ENCODE results near the gene ENG. TPM values are rescaled to one million over a fixed set of nuclear protein-coding genes. Genes with fewer than 3 reads are reported as not detected.
A peak's percentile ranks its signal among the peaks of the same experiment; 100 is the strongest.

The ENG gene
- total and polyA plus RNA-seq, 2 experiments from 2014 or later, result 1.4 to 2.6 TPM

GRCh38 chr9:127844821-127845359 is 9.6 kb downstream of the ENG start:
- Histone ChIP-seq H3K36me3 (ENCODE audit: insufficient read depth) (no peaks in the 10 kb centered on the region), H3K79me2 (replicated peaks; ENCODE audit: insufficient read depth) (no peaks in the 10 kb centered on the region), H3K4me2 (peak overlapping the region; percentile 43; the same call in 1 of the 2 replicates), H3F3A (replicated peaks; ENCODE audit: low read depth) (no peaks in the 10 kb centered on the region), H2AFZ (peak overlapping the region; percentile 88), H3K9me2 (ENCODE audit: insufficient read depth) (no peaks in the 10 kb centered on the region), H3K4me3 (no peak overlapping the region), H3K27me3 (ENCODE audit: insufficient read depth) (no peaks in the 10 kb centered on the region), H3K4me1 (ENCODE audit: insufficient read depth) (no peaks in the 10 kb centered on the region; the same call in 1 of the 2 replicates), H4K20me1 (replicated peaks; ENCODE audit: insufficient read depth) (no peaks in the 10 kb centered on the region), H3K27ac (ENCODE audit: low read depth) (peak overlapping the region; percentile 87)
- TF ChIP-seq ZNF462 (CRISPR knock-in tag; IDR thresholded peaks at IDR 0.05) (no peak), EZH2phosphoT487 (IDR thresholded peaks at IDR 0.05; ENCODE audit: unreplicated experiment) (no peak), POLR2AphosphoS5 (IDR thresholded peaks at IDR 0.05; ENCODE audit: low read depth) (no peak), CREB1 (CRISPR knock-in tag; IDR thresholded peaks at IDR 0.05; ENCODE audit: low read depth) (no peak), REST (IDR thresholded peaks at IDR 0.05; ENCODE audit: unreplicated experiment) (no peak), NANOG (IDR thresholded peaks at IDR 0.05; ENCODE audit: borderline replicate concordance) (no peak), CTCF (conservative IDR thresholded peaks at IDR 0.05; ENCODE audit: low read depth in 2 of 2) (no peak), ZNF114 (CRISPR knock-in tag; IDR thresholded peaks at IDR 0.05) (no peak)
- peak; percentile 77 for DNase-seq (ENCODE audit: low spot score)
- Mint-ChIP-seq H3K4me3 (no peak overlapping the region), H3K4me1 (peaks cover 8% of the 10 kb centered on the region), H3K27ac (no peak overlapping the region), H3K9me3 (peaks cover 21% of the 10 kb centered on the region), H3K27me3 (ENCODE audit: insufficient read depth, low read depth, poor library complexity) (peaks cover 12% of the 10 kb centered on the region), H3K36me3 (ENCODE audit: low read depth) (peaks cover 8% of the 10 kb centered on the region)
- peak; percentile 75 for ATAC-seq

All from GM23338 (cell line).